Forelimb muscle (tissue), 1 donor: ENCODE data around the gene CFAP58. TPM values are rescaled to one million over a fixed set of nuclear protein-coding genes. Genes with fewer than 3 reads are reported as not detected.

Experiments used
- DNase-seq: peaks from one replicate; pipeline ENCODE4 v3.0.0-alpha.2; 2013; ENCODE audit warnings: low read depth
- polyA plus RNA-seq: library from polyadenylated mRNA; unstranded; fragments of 120-200 nt; gene quantifications from one replicate; pipeline ENCODE4 v1.2.1, GENCODE V29; 2013; ENCODE audit not compliant: insufficient read length

Gene CFAP58
- polyA plus RNA-seq, 1 donor: 0.37 TPM

DNA sequence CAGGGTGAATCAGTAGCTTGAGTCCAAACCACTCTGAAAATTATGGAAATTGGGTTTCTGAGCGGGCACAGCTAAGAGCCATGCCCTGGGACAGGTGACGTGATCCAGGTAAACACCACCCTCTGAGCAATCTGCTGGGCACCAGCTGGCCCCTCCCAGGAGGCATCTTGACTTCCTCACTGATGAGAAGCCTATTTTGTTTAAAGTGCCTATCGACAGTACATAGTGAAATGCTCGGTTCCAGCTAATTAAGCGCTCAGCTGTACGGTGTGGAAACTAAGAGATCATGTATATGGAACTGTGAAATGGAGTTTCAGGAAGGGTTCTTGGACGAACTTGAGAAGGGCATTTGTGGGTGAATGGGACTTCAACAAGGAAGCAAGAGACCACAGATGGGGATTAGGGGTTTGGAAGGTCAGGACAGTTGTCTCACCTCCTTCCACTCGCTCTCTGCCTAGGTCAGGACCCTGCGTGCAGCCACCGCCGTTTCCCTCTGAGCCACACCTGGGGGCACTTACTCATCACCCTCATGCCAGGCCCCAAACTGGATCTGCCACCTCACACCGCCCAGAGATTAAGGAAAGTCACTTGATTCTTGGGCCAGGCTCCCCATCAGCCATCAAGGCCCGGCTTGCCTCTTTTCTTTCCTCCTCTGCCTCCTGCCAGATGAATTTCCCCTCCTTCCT is 18.5 kb upstream of the CFAP58 start:
- DNase-seq: no peak

DNA sequence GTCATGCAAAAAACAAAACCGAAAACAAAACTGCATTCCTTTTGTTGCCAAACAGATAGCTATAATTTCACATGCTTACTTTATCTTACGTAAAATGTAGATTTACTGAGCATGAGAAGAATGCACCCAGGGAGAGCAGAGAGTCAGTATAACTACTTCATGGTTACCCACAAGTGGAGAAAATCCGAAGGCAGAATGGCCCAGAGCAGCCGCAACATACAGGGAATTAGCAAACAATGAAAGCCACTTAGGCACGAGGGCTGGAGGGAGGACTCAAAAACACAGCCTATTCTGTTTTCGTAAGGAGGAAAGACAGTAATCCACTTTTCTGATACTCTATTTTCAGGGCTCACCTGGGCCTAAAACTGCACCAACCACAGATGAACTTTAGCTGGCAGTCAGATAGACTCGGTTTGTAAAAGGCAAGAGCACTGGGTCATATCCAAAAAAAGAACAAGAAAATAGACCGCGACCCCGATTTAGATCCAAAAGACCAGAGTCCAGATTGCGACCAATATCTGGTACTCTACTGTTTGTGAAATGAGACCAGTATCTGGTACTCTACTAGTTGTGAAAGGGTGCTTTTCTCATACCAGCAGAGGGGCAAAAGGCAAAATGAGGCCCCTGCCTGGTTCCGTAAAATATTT is 16.7 kb upstream of the CFAP58 start:
- DNase-seq: no peak

DNA sequence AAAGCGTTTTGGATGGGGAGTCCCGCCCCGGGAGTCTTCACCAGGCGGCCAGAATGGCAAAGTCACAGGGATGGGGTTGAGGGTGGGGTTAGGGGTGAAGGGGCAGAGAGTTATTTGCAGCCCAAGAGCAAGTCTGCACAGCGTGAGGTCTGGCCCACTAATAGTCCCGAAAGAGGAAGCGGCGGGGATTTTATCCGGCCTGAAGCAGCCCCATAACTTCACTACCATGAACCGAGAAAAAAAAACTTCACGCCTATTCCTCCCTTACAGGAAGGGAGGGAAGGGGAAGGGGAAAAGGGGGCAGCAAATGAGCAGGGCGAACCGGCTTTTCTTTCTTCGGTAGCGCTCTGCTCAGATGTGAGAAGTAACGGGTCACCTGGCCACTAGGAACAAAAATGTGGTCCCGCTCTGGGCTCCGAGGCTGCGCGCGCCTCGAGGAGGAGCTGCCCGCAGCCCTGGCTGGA is 16.1 kb upstream of the CFAP58 start:
- no peak for DNase-seq

DNA sequence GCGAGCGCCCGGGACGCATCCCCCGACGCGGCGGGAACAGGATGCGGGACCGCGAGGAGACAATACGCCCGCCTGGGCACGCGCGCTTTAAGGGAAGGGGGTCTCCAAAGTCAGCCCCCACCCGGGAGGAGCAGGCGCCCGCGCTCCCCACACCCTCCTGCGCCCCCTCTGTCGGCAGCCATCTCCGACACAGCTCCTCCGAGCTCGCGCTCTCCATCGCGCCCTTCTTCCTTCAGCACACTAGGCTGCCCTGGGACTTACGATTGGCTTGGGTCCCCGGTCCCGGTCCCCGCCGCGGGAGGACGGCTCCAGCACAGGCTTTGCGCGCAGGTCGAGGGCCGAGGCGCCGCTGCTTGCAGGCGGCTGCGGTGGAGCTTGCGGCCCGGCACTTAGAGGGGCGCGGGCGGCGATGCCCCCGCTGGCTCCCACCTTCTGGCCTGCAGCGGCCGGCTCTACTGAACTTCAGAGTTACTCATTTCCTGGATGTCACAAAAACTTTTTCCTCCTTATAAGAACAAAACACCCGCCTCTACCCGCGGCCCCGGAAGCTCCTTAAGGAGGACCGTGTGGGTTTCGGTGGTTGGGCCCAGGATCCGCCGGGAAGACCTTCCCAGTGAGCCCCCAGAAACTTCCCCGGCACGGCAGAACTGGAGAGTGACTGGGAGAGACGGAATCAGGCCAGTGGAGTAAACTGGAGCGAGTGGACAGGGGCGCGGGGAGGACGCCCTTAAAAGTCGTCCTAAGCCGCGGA is 15.5 kb upstream of the CFAP58 start, which contains the start of gene ITPRIP:
ITPRIP (minus strand) TSS at position 481 of the 751 bp plus-strand sequence. CDS start 22,414 bp downstream, outside the sequence.
- no peak for DNase-seq

DNA sequence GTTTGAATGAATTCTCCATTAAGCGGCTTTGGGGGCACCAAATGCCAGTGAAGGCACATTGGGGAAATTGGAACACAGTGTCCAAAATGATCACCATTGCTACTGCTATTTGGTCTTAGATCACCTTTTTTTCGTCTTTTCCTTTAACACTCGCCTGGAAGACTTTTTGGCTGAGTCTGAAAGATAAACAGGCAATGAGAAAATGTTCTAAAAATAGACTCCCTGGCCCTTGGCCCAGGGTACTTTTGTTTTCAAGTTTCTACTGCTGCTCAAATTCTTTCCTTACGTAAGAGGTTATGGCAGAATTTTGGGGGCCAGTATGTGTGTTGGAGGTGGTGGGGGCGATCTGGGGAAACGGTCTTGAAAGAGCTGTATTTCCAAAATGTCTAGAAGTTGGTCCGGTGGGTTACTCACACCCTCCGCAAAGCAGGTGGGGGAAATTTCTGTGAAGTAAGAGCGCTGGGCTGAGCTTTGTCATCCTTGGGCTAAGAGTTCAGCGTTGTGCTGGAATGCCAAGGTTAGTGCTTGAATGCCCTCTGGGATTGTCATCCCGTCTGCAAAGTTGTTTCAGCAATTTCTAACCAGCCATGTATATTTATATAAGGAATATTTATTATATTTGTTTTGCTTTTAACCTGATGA is 14.0 kb upstream of the CFAP58 start:
- DNase-seq: no peak

DNA sequence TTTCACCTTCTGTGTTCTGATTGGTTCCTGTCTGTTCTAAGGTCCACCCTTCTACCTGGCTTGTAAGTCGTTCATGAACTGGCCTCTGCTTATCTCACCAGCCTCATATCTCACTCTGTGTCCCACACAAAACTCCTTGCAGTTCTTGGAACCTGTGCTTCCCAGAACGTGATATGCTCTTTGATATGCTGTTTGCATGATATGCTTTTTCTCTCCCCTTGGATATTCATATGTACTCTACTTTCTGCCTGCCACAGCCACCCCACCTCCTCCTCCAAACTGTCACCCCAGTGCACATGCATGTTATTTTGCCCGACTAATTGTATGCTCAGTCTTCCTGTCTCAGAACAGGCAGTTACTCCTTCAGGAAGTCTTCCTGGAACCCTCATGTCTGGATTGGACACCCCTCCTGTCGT is 13.5 kb upstream of the CFAP58 start:
- no peak for DNase-seq

DNA sequence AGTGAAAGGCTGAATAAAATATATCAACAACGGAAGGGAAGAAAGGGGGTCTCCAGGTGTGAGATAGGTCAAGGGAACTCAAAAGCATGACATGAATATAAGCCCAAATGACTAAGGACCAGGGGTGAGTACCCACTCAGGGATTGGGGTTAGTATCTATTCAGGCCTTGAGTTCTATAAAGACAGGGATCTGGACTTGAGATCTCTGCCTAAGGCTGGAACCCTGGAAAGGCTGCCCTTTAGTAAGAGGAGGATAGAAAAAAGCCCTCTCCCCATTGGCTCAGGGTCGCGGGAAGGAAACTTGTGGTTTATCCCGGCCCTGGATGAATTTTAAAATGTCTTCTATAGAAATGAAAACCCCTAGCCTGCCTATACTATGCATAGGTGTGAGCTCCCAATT is 13.0 kb upstream of the CFAP58 start:
- no peak for DNase-seq

DNA sequence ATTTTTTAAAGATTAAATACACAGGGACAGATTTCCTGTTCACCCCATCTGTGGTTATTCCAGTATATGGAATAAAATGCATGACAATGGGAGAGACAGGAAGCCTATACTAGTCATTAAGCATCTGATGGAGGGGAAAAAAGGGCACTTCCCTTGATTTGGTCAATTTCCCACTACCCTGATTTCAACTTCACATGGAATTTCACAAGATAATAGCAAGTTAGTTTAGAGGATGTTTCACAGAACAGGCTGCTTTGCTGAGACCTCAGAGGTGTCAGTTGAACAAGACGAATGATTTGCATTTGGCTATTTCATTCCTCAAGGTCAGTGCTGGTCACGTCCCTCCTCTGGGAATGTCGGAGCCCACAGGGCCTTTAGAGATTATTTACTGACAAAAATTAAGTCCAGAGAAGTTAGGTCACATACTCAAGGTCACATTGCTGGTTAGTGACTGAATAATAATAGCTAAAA is 10.7 kb upstream of the CFAP58 start:
- DNase-seq: no peak

DNA sequence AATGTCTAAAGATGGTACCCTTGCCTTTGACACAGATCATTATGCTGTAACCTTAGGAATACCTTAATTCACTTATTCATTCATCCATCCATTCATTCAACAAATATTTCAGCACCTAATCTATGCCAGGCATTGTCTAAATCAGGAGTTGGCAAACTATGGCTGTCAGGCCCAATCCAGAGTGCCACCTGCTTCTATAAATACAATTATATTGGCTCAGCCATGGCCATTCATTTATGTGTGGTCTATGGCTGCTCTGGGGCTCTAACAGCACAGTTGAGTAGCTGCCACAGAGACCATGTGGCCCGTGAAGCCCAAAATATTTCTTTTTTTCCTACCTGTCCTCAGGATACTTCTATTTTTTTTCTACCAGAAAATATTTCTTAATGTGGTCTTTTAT is 9.4 kb upstream of the CFAP58 start:
- DNase-seq: no peak

DNA sequence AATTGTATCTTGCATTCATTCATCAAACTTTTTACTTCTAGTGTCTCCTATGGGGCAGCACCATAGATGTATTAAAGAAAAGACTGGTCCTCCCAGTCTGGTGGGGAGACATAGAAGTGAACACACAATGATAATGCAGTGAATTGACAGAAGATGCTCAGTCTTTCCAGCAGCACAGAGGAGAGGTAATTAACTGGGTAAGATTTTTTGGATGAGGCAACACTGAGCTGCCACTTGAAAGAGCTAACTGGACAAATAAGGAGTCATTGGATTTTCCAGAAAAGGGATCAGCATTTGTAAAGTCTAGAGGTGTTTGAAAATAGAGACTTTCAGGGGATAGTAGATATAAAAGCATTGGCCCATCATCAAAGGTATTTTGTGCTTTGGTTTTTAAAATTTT is 8.1 kb upstream of the CFAP58 start:
- no peak for DNase-seq

DNA sequence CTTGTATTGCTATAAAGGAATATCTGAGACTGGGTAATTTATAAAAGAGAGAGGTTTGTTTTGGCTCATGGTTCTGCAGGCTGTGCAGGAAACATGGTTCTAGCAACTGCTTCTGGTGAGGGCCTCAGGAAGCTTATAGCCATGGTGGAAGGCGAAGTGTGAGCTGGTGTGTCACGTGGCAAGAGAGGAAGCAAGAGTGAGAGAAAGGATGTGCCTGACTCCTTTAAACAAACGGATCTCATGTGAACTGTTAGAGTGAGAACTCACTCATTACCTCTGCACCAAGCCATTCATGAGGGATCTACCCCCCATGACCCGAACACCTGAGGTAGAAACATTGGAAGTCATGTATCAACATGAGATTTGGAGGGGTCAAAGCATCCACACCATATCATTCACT is 7.7 kb upstream of the CFAP58 start:
- DNase-seq: no peak

DNA sequence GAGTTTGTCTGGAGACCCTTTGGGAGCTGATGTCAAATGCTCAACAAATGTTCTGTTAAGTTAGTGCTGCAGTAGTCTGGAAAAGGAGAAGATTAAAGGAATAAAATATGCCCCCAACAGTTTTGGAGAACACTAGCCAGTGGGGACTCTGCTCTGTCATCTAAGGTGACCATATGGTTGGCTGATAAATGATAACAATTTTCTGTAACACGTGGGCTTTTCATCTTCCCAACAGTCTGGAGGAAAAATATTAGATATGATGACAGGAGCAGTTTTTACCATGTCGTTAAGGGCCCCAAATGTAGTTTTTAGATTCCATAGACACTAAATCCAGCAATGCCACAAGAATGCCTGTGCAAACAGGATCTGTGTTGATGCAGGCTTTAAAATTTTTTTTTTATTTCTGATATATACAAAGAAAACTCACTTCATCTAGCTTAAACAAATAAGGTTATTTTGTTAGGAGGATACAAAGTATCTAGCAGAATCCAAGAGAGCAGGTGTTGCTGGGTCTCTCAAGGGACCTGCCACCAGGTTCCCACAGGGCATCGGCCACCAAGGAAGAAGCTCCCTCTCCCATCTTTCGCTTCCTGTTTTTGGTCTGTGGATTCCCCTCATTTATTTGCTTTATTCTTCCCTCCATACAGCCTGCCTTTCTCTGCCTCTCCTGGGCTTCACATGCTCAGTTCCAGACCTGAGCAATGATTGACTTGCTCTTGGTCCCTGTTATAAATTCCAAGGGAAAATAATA is 6.2 kb upstream of the CFAP58 start:
- no peak for DNase-seq

DNA sequence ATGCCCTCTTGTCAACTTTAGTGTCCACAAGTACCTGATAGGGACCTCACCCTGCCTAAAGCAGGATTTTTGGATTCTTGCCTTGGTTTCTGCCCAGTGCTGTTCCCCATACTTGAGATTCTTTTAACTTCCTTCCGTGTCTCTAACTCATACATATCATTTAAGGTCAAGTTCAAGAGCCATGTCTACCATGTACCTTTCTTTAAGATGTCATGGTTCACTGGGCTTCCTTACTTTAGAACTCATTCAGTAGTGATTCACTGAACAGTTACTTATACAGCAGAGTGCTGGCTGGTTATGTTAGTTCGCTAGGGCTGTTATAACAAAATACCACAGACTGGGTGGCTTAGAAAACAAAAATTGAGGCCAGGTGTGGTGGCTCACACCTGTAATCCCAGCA is 5.0 kb upstream of the CFAP58 start:
- no peak for DNase-seq

DNA sequence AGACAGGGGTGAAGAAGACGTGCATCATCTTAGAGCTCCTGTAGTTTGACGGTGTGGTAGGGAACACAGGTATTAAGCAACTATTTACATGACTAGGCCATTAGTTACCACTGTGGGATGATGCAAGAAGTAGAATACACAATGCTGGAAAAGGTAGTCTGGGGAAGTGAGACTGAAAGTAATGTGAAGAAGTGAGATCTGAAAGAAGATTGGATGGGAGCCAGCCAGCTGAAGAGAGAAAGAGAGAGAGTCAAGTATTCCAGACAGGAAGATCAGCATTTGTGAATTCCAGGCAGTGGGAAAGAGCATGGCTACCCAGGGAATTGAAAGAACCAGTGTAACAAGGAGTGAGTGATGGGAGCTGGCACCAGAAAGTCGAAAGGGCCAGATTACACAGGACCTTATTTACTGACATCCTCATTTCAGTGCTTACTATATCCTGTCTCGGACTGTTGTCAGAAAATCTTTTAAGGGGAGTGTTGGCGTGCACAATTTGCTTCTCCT is 4.0 kb upstream of the CFAP58 start:
- DNase-seq: no peak

DNA sequence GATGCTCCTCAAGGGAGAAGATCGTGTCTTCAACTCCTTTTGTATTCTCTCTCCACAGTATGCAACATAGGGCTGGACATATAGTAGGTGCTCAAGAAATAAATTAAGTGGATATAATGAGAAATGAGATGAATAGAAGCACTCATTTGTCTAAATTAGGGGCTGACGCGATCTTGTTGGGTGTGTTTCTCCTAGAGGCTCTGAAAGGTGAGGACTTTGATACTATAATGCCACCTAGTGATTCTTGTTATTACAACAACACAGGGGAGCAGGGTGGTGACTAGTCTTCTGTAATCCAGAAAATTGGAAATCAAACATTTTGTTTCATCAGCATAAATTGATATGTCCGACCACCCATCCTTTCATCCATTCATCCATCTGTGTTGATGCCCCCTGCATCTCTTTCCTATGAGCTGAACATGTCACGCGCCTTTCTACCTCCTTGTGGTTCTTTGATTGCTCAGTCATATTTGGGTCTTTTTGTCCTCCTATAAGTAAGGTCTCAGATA is 3.5 kb upstream of the CFAP58 start:
- no peak for DNase-seq

DNA sequence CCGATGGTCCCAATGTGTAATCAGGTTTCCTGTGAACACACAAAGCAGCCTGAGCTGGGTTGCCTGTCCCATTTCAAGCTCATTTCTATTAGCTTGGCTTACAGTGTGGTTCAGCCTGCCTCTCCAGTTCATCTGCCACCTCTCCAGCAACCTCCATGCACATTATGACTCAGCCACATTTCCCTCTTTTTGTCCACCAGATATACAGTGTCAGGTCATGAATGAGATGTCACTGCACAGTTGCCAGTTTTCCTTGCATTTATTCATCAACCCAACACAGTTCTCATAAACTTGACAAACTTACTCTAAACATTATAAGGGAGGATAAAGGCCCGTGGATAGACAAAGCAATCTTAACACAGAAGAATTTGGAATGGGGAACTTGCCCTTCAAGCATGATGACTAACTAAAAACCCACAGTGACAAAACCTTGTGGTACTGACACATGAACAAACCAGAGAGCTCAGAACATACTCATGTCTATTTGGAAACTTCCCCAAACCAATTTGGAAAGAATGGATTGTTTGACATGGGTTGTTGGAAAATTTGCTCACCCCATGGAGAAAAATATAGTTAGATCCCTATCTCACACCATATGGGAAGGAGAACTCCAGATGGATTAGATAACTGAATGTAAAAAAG is 2.5 kb upstream of the CFAP58 start:
- DNase-seq: no peak

DNA sequence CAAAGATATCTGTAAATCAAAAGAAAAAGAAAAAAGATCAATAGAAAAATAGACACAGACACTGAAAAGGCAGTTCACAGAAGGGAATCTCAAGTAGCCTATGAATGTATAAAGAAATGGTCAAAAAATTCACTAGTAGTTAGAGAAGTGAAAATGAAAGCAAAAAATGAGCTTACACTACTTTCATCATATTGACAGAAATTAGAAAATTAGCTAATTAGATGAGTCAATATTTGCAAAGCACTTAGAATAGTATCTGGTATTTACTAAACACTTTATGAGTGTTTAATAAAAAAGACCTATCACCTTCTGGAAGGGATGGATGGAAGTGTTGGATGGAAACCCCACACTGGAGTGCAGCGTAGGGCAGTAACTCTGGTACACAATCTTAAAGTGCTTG is 1.7 kb upstream of the CFAP58 start:
- DNase-seq: no peak

DNA sequence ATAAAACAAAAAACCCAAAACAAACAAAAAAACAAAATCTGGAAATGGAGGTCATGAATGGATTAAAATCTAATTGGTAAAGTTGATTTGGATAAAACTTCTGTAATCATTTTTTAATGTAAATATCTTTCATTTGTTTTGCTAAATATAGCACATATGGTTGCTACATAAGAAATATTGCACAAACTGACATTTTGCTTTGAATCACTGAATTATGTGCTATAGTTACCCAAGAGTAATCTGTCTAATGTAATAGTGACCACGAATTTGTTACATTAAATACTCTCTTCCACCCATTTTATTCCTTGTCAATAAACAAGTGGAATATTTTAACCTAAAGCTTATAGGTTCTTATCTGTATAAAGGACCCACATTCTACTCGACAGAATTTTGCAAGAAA is 6.2 kb downstream of the CFAP58 start:
- DNase-seq: no peak

DNA sequence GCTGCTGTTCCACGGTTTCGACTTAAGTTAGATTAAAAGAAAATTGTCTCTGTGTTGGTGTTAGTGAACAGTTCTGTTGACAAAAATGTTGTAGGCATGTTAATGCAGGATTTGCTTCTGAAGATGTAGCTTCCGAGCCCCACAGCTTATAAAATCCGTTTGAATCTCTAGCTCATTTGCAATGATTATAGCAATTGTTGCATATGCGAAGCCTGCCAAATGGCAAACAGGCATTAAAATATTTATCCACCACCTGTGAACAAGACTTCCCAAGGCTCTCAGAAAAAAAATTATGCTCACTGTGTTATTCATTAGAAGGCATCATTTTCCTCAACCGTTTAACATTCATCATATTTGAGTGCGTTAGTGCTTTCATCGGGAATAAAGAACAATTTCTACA is 14.3 kb downstream of the CFAP58 start:
- no peak for DNase-seq

DNA sequence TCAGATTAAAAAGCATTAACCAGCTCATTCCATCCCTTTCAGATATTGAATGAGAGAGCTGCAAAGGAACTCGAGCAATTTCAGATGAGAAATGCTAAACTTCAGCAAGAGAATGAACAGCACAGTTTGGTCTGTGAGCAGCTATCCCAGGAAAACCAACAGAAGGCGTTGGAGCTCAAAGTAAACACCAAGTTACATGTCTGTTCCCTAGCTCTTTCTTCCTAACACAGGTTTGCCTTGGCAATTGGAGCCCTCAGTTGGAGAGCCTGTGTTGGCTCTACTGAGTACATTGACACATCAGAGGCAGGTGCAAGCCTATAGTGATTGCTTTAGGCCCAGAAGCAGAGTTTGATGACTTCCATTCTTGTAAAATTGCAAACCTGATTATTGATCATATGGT is 14.7 kb downstream of the CFAP58 start:
- no peak for DNase-seq

DNA sequence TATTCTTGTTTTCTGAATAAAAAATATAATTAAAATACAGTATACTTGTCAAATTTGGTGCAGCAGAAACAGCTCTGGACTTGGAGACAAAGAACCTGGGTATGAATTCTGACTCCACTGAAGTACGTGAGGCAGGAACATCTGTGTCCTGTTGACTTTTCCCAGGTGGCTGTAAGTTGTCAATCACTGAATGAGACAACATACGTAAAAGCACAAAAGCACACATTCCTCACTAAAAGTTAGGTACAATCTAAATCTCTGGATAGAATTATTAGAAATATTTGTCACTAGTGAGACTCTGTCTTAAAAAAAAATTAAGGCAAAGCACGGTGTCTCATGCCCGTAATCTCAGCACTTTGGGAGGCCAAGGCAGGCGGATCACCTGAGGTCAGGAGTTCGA is 18.1 kb downstream of the CFAP58 start:
- no peak for DNase-seq
